NOMO-1 treated with dmso at 0.1 percent for 144 hours (cell line): ENCODE results near the gene CARHSP1.
"Not testable (repeated sequence)": the region's sequence is repeated elsewhere in the genome, so short reads cannot be mapped to it uniquely, and the experiment has no call there.

Source experiments
- DNase-seq: peaks from one replicate; lab custom pipeline; 2025; ENCODE audit not compliant: unreplicated experiment; lab: John Stamatoyannopoulos, UW

The CARHSP1 gene

DNA sequence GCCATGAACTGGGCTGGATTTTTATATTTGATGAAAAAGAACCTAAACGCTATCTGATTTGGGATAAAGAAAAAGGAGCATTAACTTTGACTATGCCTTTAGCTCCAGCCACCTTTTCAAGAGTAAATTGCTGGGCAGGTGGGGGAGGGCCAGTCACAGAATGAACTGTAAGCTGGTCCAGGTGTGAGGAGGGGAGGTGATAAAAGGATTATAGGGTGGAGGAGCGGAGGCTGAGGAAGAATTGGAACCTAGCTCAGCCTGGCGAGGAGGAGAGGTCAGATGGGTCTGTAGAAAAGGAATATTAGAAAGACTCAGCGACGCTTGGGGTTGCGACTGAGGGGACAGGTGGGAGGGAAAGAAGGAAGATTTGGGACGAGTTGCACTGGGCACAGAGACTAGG is 32.0 kb downstream of the CARHSP1 start:
- not testable (repeated sequence) for DNase-seq

DNA sequence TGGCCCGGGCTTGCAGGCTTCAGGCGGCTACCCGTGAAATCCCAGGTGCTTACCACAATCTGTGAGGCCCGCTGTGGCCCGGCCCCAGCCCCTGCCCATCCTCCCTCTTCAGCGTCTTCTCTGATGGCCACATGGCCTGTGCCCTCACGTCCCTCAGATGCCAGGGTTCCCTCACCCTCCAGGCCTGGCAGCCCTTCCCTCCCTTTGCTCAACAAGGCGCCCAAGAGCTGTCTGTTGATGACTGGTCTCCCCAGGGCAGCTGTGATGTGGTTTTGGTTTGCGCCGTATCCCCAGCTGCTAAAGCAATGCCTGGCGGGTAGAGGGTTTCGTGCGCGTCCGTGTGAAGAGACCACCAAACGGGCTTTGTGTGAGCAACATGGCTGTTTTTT is 36.1 kb downstream of the CARHSP1 start:
- no peak for DNase-seq

DNA sequence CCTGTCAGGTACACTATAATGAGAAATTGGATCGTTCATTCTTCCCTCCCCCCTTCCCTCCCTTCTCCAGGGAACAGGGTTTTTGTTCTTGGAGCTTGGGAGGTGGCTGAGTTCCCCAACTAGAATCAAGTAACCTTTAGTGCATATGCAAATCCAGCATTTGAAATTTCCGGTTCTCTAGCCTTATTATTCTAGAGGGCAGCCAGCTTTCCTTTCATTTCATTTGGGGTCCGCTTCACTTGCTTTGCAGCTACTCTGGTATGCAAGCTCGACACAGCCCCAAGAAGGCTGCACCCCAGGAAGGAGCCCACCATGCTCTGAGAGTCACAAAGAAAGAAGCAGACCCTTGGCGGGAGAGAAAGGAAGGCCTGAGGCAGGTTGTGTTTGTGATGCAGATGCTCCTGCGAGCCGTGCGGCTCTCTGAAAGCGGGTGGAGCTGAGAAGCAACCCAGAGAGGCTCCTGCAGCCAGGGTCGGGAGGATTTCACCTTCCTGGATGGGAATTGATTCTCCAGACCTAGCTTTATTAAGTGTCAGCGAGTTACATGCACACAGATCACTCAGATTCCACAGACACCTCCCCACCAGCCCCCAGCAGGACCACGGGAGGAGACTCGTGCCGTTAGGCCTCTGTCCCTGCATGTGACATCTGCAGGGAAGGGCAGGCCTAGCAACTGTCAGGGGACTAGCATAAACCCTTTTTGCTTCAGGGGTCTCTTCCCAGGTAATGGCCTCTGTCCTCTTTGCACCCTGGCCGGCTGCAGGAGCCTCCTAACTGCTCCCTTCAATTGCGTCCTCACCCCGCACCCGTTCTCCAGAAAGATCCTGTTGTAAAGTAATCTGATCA is 36.7 kb downstream of the CARHSP1 start:
- DNase-seq, result no peak

DNA sequence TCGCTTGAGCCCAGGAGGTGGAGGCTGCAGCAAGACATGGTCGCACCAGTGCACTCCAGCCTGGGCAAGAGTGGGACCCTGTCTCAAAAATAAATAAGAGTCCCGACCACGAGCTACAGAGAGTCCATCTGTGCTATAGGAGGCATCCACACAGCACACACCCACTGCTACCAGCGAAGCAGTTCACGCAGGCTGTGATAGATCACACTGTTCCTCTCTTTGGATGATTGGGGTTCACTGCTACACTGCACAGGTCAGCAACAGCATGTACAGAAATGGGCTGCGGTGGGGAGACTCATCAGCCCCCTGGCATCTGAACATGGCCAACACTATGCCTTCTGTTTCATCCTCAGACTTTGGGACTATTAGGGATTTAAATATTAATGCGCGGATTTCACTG is 37.4 kb downstream of the CARHSP1 start:
- DNase-seq, result no peak

DNA sequence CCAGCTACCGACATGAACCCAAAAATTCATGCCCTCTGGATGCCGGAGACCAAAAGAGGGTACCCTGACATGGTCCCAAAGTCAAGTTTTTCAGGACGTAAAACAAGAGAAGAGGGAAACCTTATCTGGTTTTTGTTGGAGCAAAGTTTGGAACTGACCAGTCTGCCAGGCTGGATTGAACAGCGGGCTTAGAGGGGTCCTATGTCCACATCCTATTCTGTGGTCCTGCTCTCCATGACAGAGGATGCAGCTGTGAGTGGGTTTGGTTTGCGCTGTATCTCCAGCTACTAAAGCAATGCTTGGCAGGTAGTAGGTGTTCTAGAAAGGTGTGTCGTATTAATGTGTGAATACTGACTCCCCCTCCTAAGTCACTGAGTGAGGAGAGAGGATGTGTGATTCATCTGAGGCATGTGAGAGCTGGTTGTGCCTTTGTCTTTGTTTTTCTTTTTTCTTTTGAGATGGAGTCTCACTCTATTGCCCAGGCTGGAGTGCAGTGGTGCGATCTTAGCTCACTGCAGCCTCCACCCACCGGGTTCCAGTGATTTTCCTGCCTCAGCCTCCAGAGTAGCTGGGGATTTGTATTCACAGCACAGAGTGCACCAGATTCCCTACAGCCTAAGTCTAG is 40.2 kb downstream of the CARHSP1 start:
- no peak for DNase-seq

DNA sequence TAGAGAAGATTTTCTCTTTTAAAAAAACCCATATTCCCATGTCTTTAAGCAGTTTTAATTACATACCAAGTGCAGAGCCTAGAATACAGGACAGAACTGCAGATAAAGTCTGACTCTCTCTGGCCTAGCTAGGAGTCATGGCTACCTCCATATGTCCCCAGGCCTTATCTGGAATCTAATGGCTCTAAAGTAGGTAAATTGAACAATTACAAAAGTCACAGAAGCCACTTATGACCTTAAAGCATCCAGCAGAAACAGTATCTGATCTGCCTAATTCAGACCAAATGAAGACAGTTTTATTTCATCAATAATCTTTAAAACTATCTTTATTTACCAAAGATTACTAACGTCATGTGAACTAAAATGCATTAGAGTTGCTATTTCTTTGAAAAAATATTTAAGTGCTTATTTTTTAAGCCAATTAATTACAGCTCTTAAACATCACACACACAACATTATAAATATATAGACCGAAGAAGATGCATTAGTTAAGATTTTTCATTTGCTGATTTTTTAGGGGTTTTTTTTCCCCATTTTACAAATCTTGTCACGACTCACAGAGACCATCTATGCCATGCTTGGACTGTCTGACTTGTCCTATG is 42.4 kb downstream of the CARHSP1 start:
- no peak for DNase-seq

DNA sequence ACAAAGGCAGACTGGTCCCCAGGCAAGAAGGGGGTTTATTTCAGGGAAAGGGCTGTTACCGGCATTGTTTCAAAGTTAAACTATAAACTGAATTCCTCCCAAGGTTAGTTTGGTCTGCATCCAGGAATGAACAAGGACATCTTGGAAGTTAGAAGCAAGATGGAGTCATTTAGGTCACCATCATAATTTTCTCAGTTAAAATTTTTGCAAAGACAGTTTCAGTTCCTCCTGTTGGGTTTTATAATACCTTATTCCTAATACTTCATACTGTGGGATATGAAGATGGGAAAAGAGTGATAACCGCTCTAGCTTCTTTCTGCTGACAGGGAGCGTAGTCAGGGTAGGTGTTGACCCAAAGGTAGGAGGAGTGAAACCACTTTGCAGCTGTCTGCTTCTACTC is 46.4 kb downstream of the CARHSP1 start:
- DNase-seq, result no peak

DNA sequence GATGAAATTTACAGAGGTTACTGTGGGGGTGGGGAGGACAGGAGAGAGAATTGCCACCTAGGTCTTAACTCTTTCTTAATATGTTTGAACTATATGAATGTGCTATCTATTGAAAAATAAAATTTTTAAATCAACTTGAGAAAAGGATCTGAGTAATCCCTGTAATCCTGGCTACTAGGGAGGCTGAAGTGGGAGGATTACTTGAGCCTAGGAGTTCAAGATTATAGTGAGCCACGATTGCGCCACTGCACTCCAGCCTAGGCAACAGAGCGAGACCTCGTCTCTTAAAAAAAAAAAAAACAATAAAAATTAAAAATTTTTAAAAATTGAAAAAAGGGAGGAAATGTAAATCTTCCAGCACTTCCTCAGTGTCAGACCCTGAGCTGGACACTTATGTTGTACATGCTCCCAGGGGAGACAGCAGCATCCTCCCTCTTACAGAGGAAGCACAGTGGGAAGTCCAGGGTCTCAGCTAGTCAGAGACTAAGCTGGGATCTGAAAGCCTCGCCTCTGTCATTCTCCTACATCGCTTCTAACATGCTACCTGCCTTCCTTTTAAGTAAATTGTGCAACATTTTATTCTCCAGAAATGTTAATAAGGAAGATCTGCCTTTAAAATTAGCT is 49.3 kb downstream of the CARHSP1 start:
- DNase-seq, result no peak

DNA sequence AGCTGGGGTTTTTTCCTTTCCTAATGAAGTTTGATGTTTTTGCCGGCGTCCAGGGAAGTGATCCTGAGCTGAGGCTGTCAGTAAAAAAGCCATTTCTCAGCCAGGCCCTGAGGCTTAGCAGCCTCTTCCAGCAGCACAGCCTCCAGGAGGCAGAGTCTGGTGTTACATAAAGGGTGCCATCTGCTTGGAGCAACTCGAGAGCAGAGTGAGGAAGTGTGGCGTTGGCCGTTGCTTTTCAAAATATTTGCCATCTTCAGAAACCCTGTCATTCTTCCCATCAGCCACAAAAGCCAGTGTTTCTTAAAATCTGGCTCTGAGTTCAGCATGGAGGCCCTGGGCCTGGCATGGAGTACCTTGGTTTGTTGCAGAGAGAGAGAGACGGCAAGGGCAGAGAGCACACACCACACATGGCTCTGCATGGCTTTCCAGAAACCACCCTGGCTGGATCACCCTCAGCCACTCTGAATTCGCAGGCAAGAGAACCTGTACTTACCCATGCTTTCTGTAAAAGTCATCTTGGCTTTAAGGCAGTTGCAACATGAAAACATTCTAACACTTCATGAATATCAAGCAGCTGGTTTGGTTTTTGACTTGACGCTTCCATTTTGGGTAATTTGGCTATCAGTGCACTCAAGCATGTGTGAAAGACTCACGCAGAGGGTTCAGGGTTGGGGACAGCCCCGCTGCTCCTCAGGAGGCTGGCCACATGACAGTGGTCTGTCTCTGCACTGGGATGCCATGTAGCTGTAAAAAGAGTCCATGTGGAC is 50.1 kb downstream of the CARHSP1 start:
- DNase-seq, result no peak

DNA sequence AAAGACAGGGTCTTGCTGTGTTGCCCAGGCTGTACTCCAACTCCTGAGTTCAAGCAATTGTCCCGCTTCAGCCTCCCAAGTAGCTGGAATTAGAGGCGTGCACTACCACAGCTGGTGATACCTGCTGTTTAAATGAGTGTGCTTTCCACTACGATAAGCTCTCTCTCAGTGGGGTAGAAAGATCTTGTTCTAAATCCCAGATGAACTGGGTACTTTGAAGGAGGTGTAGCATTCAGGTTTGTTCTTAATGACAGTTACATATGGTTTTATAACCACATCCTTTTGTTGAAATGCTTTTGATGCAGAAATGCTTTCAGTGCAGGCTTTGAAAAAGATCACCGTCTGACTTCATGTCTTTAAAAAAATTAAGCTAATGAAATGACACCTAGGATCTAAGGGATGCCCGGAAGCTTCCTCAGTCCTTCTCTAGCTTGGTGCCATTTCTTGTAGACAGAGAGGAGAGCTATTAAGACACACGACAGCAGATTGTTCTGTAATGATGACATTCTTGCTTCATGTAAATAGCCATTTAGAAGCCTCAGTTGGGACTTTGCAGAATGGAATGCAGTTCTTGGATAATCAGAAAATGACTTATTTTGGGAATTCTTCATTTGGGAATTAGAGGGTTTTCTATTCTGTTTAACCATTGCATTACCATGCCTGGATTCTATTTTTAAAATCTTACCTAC is 51.7 kb downstream of the CARHSP1 start:
- no peak for DNase-seq

DNA sequence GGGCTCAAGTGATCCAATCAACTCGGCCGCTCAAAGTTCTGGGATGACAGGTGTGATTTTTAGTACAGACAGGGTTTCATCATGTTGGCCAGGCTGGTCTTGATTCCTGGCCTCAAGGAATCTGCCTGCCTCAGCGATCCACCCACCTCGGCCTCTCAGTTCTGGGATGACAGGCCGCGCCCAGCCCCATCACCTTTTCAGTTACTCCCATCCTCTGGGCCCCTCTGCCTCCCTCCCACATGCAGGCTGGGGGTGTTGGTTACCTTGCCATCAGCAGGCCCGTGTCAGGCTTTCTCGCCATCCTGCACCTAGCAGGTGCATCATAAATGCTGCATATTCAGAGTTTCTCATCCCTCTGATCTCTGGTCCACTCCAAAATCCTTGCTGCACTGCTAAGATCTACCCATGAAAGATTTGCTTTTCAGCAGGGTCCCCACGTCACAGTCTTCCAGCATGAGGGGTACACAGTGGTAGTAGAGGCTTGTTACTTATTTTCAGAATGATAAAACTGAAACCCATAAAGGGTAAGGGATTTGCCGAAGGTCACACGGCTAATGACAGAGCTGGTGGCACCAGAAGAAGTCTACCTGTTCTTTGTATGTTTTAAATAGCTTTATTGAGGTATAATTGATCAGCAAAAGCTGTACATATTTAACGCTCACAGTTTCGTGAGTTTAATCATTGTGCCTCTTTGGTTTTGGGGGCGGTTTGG is 54.6 kb downstream of the CARHSP1 start:
- DNase-seq, result no peak

DNA sequence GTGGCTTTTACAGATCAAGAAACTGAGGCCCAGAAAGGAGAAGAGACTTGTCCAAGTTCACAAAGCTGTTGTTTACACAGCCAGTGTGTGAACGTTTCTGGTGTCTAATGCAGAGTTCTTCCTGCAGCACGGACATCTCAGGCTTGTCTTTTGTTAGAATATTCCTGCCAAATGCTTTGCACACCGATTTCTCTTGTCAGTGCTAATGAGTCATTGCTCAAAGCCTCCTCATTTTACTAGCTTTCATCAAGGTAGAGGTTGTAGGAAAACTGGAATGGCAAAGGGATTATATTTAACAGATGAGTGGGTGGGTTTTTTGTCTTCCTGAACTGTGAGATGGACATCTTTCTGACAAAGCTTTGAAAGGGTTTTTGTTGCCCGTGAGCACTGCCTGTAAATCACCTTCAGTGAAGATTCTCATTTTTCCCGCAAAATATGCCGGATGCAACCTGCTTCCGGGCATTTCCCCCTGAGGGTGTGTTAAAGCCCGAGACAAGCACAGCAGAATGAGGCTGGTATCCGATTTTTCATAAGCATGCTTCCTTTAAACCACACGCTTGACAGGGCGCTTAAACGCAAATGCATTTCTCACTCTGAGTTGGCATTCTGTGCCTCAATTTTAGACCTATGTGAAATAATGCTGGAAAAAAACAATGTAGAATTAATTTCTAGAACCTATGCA is 56.5 kb downstream of the CARHSP1 start:
- DNase-seq, result no peak

DNA sequence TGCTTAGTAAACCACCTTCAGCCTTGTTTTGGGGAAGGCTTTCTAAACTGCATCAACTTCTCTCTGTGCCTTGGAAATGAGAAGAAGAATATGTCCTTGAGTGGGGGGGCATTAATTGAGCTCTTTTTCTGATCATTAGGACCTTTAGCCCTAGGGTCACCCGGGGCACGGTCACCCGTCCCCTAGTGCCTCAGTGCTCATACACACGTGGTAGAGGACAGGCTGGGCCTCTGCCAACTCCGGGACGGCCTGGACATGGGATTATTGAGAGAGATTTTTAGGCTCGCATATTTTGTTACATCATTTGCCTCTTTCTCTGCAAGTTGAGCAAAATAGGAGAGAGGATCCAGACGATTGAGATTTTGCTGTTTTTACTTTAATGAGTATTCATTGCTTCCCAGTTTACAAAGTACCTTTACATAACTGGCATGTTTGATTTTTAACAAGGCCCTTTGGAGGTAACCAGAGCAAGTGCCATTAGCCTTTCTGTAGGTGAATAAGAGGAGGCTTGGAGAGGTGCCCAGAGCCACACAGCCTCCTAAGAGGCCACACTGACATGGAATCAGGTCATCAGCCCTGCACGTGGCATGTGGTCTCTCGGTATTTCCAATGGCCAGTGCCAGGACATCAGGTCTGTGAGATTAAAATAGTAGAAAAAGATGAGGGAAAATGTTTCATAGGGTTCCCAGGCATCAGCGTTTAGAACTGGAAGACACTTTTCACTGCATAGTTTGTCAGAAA is 60.0 kb downstream of the CARHSP1 start:
- no peak for DNase-seq

DNA sequence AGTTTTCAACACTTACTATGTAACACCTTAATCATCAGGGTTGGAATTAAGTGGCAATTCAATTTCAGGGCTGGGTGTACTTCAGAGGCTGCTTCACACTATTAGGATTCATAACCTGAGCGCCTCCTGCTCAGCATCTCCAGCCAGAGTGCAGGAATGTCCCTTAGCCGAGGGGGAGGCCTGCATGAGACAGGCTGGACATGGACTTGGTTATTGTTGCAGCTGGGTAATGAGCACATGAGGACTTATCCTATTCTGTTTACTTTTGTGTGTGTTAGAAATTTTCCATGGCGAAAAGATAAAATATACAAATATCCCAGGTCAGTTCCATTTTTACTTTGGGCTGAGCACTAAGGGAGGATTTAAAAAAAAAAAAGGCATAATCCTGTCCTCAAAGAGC is 60.8 kb downstream of the CARHSP1 start:
- DNase-seq, result no peak

DNA sequence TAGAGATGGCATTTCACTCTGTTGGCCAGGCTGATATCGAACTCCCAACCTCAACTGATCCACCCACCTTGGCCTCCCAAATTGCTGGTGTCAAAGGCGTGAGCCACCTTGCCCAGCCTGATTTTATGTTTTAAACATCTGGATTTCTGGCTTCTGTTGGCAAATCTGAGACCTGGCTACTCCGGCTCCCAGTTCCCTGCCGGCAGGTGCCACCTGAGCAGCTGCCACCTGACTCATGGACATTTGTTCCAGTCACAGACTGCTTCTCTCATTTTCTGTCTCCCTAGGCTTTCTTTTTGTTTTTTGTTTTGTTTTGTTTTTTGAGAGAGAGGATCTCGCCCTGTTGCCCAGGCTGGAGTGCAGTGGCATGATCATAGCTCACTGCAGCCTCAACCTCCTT is 61.6 kb downstream of the CARHSP1 start:
- no peak for DNase-seq

DNA sequence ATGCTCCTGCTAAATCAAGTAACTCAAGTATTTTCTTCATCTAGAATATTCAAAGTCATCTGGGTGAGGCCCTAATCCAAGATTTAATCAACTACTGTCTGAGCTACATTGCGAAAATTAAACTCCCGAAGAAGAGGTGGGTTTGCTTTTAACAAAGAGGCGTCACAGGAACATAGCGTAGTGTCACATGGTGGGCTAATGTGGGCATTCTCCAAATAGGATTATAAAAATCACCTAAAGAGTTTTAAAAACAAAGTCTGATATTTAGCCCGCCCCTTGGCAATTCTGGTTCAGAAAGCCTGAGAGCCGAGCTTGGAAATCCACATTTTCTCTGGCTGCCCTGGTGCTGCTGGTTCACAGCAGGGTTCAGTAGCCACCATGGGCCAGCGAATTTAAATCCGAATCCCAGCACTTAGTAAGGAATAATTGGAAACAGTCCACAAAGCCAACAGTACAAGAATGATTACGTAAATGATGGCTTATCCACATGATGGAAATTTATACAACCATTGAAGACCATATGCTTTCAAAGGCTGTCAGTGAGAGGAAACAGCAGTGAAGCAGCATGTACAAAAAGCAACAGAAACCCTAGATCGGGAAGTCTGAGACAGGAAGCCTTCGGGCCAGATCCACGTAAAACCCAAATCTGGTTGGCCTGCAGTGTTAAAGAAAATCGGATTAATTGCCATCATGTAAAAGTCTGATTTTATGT is 62.4 kb downstream of the CARHSP1 start:
- DNase-seq, result no peak

DNA sequence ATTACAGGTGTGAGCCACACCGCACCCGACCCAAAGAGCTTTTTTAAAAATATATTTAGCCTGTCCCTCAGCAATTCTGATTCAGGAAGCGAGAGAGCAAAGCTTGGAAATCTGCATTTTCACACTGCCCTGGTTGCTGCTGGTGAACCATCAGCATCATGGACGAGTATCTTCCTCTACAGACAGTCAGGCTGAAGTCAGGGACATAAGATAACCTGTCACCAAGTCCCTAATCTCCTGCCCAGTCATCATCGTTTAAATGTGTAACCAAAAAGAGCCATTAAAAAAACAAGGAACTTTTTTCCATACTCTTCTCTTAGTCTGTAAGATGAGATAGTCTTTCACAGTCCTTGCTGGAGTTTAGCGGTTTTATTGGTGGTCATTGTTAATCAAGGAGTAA is 64.5 kb downstream of the CARHSP1 start:
- no peak for DNase-seq

DNA sequence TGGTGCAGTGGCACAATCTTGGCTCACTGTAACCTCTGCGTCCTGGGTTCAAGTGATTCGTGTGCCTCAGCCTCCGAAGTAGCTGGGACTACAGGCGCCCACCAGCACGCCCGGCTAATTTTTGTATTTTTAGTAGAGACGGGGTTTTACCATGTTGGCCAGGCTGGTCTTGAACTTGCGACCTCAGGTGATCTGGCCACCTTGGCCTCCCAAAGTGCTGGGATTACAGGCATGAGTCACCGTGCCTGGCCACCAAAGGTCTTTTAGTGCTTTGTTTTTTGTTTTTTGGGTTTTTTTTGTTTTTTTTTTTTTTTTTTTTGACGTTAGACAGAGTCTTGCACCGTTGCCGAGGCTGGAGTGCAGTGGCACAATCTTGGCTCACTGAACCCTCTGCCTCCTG is 65.1 kb downstream of the CARHSP1 start:
- DNase-seq, result not testable (repeated sequence)
